ENCODE results near the gene ST3GAL5. TPM values are rescaled to one million over a fixed set of nuclear protein-coding genes. Genes with fewer than 3 reads are reported as not detected.

The ST3GAL5 gene
- total RNA-seq, 4 donors from 2014 or later = 139 to 199 (median 156) TPM

GRCh38 chr2:85790499-85791188 is 98.1 kb downstream of the ST3GAL5 start:
- Histone ChIP-seq H3K9me3 (no peaks in the 10 kb centered on the region), H3K27me3 (no peaks in the 10 kb centered on the region), H3K27ac (peak overlapping the region in 2 of 3 donors; percentile 27 to 89), H3K4me3 (replicated peaks in 1 of 3) (no peak overlapping the region), H3K36me3 (peaks cover 15 to 18% of the 10 kb centered on the region in 2 donors), H3K4me1 (peaks cover 57 to 85% of the 10 kb centered on the region in 2 donors)
- DNase-seq = no peak
- 81 to 84% methylated on average over 12 of the region's 12 CpGs for WGBS, 2 donors
- TF ChIP-seq POLR2A (IDR thresholded peaks at IDR 0.05) = no peak
- TF ChIP-seq CTCF (IDR thresholded peaks at IDR 0.05) = no peak
- intact Hi-C loops (cut with DNase I) = no loop called here

DNA sequence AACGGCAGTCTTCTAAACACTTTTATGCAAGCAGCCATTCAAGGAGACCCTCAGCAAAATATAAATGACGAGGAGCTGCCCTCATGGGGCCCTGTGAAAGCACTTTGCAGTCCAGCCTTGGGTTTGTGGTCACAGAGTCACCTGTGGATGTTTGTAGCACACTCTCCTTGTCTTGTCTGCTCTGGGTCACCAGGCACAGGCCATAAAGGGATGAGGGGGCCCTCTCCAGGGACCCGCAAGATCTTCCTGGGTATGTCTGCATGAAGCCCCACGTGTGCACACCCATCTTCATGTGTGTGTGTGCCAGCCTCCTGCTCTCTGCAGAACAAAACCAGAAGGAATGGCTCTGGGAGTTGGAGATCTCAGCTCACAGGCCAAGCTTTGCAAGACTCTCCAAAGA is 98.8 kb downstream of the ST3GAL5 start:
- Histone ChIP-seq H3K4me1 (peaks cover 63 to 85% of the 10 kb centered on the region in 2 donors), H3K36me3 (peaks cover 15 to 18% of the 10 kb centered on the region in 2 donors), H3K4me3 (replicated peaks in 1 of 3) (no peak overlapping the region), H3K9me3 (no peaks in the 10 kb centered on the region), H3K27me3 (no peaks in the 10 kb centered on the region), H3K27ac (peak overlapping the region in 2 of 3 donors; percentile 27 to 89)
- intact Hi-C loops (cut with DNase I) = no loop called here
- no peak for DNase-seq
- WGBS, 2 donors = 82 to 85% methylated on average over 2 to 4 of the region's 4 CpGs
- TF ChIP-seq CTCF (IDR thresholded peaks at IDR 0.05) = no peak
- TF ChIP-seq POLR2A (IDR thresholded peaks at IDR 0.05) = no peak

GRCh38 chr2:85789271-85789670 is 99.5 kb downstream of the ST3GAL5 start:
- 92 to 97% methylated on average over 5 of the region's 5 CpGs for WGBS, 2 donors
- Histone ChIP-seq H3K27me3 (no peaks in the 10 kb centered on the region), H3K36me3 (peaks cover 15 to 18% of the 10 kb centered on the region in 2 donors), H3K27ac (peak overlapping the region in 2 of 3 donors; percentile 89 to 90), H3K4me1 (peaks cover 65 to 85% of the 10 kb centered on the region in 2 donors), H3K4me3 (replicated peaks in 1 of 3) (no peak overlapping the region), H3K9me3 (no peaks in the 10 kb centered on the region)
- TF ChIP-seq CTCF (IDR thresholded peaks at IDR 0.05) (no peak), POLR2A (IDR thresholded peaks at IDR 0.05) (no peak)
- no peak for DNase-seq
- intact Hi-C loops (cut with DNase I) = no loop called here

- TF ChIP-seq CTCF (IDR thresholded peaks at IDR 0.05) (no peak), POLR2A (IDR thresholded peaks at IDR 0.05) (no peak)
- H3K27me3 ChIP-seq = no peaks in the 10 kb centered on the region
- peaks cover 15 to 24% of the 10 kb centered on the region in 2 donors for H3K36me3 ChIP-seq
- H3K9me3 ChIP-seq = no peaks in the 10 kb centered on the region
- intact Hi-C loops (cut with DNase I) = no loop called here
- H3K4me1 ChIP-seq = peaks cover 62 to 85% of the 10 kb centered on the region in 2 donors
- WGBS, 2 donors = 75 to 86% methylated on average over 3 of the region's 3 CpGs
- H3K4me3 ChIP-seq (replicated peaks in 1 of 3) = no peak overlapping the region
- no peak for DNase-seq
- peak overlapping the region; percentile 77 to 90 (median 89) for H3K27ac ChIP-seq
These were observed 100.2 kb downstream of the ST3GAL5 start for GRCh38 chr2:85788603-85789002.

- peak; percentile 89 to 92 for DNase-seq
- intact Hi-C loops (cut with DNase I) = no loop called here
These were observed 100.8 kb downstream of the ST3GAL5 start for GRCh38 chr2:85787981-85788340.

More at GRCh38 chr2:85787981-85788340, 100.8 kb downstream of the ST3GAL5 start:
- Histone ChIP-seq H3K9me3 (no peaks in the 10 kb centered on the region), H3K4me3 (replicated peaks in 1 of 3) (no peak overlapping the region), H3K27ac (peak overlapping the region; percentile 77 to 90 (median 89)), H3K36me3 (peaks cover 15 to 28% of the 10 kb centered on the region in 2 donors), H3K27me3 (no peaks in the 10 kb centered on the region), H3K4me1 (peaks cover 55 to 85% of the 10 kb centered on the region in 2 donors)
- no peak for TF ChIP-seq CTCF (IDR thresholded peaks at IDR 0.05)
- TF ChIP-seq POLR2A (IDR thresholded peaks at IDR 0.05) = peak in 1 of 2 donors; percentile 26
- WGBS, 2 donors = 24 to 40% methylated on average over 6 of the region's 6 CpGs
